Activated naive CD4-positive, alpha-beta T cell treated with anti-CD3 and anti-CD28 coated beads, Interleukin-2, amount 50 U/mL, for 16 hours (primary cell): ENCODE results near the gene TRAPPC4.
"Not testable (repeated sequence)": the region's sequence is repeated elsewhere in the genome, so short reads cannot be mapped to it uniquely, and the experiment has no call there.

Experiments
- DNase-seq: peaks from one replicate; pipeline ENCODE4 v3.0.0-alpha.2; 2020

Gene TRAPPC4

GRCh38 chr11:119014209-119014924, 4.2 kb upstream of the TRAPPC4 start:
- DNase-seq, result no peak

DNA sequence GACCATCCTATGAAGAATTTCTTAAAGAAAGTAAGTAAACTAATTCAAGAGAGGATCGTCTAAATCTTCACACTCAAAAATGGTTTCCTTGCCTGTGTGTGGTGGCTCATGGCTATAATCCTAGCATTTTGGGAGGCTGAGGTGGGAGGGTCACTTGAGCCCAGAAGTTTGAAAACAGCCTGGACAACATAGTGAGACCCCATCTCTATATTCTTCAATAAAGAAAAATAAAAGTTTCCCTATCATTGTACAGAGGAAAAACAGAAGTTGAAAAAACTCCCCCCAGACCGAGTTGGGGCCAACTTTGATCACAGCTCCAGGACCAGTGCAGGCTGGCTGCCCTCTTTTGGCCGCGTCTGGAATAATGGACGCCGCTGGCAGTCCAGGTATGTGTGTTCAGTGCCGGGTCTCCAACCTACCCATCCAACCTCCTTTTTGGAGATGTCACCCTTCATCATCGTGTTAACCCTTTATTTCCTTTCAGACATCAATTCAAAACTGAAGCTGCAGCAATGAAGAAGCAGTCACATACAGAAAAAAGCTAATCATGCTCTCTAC, 3.4 kb upstream of the TRAPPC4 start:
- DNase-seq, result no peak

- DNase-seq, result no peak
These were observed 2.2 kb upstream of the TRAPPC4 start for GRCh38 chr11:119016216-119017009.

DNA sequence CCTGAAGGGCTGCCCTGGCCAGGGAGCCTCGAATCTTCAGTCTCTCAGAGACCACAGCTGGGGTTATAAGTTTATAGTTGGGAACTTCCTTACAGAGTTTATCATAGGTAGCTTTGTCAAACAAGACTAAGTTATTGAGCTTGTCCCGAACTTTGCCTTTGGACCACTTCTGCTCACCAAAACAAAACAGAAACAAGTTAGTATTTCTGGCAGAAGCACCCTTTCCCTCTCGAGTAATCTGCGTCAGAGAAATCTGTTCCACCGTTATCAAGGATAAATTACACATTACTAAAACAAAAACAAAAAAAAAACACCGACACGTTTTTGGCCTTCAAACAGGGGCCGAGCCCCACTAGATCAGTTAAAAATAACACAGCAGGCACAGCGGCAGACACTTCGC, 1.2 kb upstream of the TRAPPC4 start:
- DNase-seq, result not testable (repeated sequence)

DNA sequence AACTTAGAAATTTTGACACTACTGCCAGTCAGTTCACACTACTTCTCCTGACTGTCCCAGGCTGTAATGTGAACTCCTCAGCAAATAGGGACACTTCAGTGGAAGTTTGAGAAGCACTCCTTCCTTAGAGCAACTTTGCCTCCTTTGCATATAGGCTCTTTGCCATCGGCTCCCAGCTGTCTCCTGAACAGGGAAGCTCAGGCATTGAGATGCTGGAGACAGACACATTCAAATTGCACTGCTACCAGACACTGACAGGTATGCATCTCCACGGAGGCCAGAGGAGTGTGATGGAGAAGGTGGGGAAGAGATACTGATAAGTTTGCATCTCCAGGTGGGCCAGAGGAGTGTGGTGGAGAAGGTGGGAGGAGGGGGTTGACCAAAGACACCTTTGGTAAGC, 1.4 kb downstream of the TRAPPC4 start:
- DNase-seq, result no peak

GRCh38 chr11:119021631-119022030, 3.1 kb downstream of the TRAPPC4 start:
- DNase-seq, result no peak

GRCh38 chr11:119023741-119024140, 5.2 kb downstream of the TRAPPC4 start:
- DNase-seq, result no peak

DNA sequence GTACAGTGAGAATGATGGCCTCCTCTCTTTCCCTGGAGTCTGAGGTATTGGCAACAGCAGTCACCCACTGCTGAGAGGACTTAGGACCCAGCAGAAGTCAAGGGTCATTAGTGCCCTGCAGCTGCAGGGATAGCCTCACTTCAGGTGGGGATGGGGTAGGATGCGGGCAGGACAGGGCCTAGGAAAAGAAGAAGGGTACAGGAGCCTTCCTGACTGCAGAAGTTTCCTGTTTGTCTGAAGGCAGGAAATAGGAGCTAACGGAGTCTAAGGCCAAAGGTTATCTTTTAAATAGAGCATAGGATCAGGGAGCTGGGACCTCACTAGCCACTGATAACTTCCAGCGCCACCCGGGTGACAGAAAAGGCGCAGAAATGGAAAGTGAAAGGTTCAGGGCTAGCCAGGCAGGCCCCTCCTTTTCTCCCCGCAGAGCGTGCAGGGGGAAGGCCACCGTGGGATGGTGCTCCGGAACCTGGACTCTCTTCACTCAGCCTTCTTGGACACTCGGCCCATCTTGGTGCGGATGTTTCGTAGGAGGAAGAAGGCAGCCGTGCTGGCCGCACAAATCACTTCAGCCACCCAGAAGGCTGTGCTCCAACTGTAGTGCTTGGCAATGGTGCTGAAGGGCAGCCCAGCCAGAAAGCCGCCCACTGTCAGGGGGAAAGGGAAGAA, 6.0 kb downstream of the TRAPPC4 start:
- no peak for DNase-seq

DNA sequence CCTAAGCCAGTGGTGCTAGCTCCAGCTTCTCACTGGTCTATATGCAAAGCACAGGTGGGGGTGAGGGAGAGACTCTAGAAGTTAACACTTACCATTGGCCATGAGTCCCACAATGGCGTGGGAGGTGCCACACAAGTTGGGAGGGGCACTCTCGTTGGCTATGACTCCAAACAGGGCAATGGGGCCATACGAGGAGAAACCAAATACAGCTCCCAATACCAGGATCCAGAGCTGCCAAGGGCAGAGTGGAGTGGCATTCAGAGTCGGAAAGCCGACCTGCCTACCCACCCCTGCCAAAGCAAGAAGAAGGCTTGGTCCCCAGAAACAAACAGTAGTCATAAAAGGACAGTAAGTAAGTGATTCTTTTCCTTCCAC, 6.5 kb downstream of the TRAPPC4 start:
- no peak for DNase-seq

DNA sequence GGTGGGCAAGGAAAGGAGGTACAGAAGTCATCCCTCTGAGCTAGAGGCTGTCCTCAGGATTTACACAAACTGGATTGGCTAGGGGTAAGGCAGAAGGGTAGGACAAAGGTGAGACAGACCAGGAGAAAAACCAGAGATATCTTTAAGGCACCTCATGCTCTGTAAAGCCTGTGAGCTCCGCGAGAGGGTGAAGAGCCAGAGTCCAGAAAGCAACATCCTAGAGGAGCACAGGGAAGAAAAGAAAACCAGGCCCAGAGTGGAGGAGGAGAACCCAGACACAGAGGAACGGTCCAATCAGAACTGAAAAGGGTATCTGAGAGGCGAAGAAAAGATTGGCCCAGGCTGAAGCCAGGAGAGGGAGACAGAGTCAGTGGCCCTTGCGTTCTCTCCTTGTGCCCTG, 7.0 kb downstream of the TRAPPC4 start:
- DNase-seq, result no peak

- no peak for DNase-seq
These were observed 7.6 kb downstream of the TRAPPC4 start for GRCh38 chr11:119025978-119026766.

DNA sequence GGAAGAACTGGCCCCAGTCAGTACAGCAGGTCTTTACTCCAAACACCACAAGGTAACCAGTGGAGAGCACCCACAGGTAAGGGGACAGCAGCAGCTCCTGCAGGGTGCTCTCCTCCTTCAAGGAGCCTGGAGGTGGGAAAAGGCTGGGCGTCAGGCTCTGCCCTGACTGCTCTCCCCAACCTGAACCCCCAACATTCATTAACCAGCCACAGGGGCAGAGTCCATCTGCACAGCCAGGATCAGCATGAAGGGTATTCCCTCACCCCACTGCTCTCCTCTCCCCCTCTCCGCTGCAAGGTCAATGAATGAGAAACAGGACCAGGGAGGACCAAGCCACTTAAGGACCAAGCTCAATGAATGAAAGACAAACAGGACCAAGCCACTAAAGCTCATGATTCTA, 8.4 kb downstream of the TRAPPC4 start:
- no peak for DNase-seq

GRCh38 chr11:119027561-119028345, 9.2 kb downstream of the TRAPPC4 start:
- no peak for DNase-seq

GRCh38 chr11:119028346-119029068, 9.9 kb downstream of the TRAPPC4 start:
- DNase-seq, result no peak

DNA sequence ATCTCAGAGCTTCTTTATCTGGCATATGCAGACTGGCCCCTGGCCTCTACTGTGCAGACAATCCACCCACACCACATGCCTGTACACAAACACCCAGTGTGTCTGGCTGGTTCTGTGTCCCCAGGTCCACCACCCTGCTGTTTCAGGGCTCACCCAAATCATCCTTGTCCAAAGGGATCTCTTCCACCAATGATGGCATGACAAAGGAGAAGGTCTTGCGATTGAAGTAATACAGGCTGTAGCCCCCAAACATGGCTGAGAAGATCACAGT, 10.4 kb downstream of the TRAPPC4 start:
- no peak for DNase-seq

- peak; percentile 69 for DNase-seq
These were observed 10.9 kb downstream of the TRAPPC4 start for GRCh38 chr11:119029340-119030028.

- DNase-seq, result no peak
These were observed 11.4 kb downstream of the TRAPPC4 start for GRCh38 chr11:119030029-119030328.

DNA sequence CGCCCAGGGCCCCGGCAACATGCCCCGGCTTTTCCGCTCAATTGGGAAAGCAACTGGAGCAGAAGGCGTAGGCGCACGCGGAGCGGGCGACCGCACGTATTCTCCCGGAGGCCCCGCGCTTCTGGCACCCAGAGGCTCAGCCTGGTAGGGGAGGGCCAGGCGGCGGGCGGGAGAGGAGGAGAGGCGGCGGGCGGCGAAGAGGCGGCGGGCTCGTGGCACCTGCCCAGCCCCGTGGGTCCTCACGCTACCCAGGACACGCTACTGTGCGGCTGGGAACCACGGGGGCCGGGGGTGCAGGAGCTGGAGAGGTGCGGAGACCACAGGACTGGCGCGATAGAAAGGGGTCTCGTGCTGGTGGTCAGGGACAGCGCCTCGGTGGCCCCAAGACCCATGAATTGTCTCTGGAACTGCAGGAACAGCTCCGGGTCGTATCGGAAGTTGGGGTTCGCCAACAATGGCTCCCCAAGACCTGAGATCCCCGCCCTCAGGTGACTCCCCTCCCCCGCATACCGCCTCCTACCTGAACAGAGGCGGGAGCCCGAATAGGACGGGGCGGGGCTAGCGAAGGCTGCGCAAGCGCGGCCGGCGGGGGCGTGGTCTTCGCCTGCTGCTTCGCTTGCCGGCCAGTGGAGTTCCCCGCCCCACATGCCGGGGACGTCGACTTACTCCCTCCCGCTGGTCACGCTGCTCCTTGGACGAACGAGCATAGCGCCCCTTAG, 11.9 kb downstream of the TRAPPC4 start, which contains the start of gene SLC37A4:
SLC37A4 (minus strand) TSS at position 549 of the 719 bp plus-strand sequence.
- peak; percentile 97 for DNase-seq

DNA sequence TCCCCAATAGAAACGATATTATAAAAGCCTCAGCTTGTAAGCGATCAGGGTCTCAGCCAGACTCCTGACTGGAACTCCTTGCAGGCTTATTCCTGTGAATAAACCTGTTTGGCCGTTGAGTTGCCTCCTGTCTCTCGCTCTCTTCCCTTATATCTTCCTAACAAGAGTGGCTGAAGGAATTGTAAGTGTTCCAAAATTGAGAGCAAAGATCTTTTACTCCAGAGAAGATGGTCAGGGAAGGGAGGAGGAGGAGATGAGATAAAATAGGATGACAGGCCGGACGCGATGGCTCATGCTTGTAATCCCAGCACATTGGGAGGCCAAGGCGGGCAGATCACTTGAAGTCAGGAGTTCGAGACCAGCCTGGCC, 13.3 kb downstream of the TRAPPC4 start:
- DNase-seq, result no peak

- DNase-seq, result not testable (repeated sequence)
These were observed 14.9 kb downstream of the TRAPPC4 start for GRCh38 chr11:119033421-119033820.
